Right renal pelvis (tissue), 4 donors: ENCODE data around the gene OSCP1. TPM values are rescaled to one million over a fixed set of nuclear protein-coding genes. Genes with fewer than 3 reads are reported as not detected.

Experiments
- DNase-seq, 4 donors: peaks; one replicate each; pipeline ENCODE4 v3.0.0-alpha.2; 2013; ENCODE audit warnings: low read depth in 4 of 4, low spot score in 3 of 4, missing footprints in 1 of 4
- polyA plus RNA-seq, 4 donors: library from polyadenylated mRNA; unstranded; fragments of 120-200 nt; gene quantifications; one replicate each; pipeline ENCODE4 v1.2.1, GENCODE V29; 2013; ENCODE audit not compliant: insufficient read length in 4 of 4

OSCP1 gene
- polyA plus RNA-seq, 4 donors, result 20.0 to 25.8 (median 22.2) TPM

DNA sequence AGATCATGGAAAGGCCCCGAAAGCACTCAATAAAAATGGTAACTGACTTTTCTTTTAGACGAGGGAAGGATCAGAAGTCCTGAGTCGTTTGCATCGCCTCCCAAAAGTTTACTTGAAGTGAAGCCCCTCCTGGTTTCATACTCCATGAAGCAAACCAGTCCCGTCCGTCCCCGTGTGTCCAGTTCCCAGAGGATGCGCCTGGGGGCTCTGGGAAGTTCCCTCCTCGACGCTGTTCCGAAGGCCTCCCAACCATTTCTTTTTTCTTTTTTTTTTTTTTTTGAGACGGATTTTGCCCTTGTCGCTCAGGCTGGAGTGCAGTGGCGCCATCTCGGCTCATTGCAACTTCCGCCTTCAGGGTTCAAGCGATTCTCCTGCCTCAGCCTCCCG, 661 bp upstream of the OSCP1 start:
- DNase-seq, result no peak

DNA sequence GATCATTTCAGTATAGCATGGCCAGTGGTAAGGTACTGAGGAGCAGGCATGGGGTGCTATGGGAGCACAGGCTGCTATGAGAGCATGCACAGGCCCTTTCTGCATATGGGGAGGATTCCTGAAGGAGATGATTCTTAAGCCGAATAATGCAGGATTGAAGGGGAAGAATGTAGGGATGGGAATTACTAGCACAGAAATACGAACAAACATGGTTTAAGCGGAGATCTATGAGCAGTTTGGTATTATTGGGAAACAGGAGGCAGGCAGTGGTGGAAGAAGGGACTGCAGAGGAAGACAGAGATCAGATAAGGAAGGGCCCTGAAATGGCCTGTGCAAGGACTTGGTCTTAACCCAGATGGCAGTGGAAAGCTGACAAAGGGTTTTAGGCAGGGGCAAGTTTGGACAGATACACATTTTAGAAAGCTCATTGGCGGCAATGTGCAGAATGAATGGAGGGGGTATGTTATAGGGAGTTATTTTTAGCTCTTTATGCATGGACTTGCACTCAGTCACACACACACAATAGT, 1.7 kb downstream of the OSCP1 start:
- no peak for DNase-seq

DNA sequence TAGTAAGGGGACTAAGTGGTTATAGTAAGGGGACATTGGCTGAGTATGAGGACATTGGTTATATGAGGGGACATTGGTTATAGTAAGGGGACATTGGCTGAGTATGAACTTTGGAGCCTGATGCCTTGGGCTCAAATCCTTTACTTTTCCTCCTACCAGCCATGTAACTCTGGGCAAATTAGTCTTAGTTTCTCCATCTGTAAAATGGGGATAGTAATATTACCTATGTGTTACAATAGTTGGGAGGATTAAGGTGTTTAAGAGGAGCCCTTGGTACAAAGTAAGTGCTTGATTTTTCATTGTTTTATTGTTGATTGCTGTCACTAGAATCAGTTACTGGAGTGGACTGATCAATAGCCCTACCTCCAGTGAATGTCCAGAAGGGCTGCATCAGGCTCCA, 2.8 kb downstream of the OSCP1 start:
- DNase-seq, result no peak

DNA sequence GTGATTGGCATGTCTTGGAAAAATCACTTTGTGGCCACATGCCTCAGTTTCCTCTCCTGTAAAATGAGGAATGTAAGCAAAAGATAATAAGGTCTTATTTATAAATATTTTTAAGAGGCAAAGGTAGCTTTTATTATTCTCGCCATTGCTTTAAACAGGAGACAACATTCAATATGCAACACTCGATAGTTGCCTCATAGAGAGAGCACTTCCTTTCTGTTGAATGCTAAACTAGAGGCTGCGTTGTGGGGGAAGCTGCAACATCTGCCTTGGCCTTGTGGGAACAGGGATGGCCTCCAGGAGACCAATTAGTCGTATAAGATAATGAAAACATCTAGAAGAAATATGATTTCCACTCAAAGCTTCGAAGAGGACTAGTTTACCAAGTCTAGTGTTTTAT, 3.5 kb downstream of the OSCP1 start:
- DNase-seq, result no peak

GRCh38 chr1:36446271-36446670, 4.0 kb downstream of the OSCP1 start:
- DNase-seq, result no peak

- DNase-seq, result no peak
Measured at GRCh38 chr1:36443297-36443696, 7.0 kb downstream of the OSCP1 start.

DNA sequence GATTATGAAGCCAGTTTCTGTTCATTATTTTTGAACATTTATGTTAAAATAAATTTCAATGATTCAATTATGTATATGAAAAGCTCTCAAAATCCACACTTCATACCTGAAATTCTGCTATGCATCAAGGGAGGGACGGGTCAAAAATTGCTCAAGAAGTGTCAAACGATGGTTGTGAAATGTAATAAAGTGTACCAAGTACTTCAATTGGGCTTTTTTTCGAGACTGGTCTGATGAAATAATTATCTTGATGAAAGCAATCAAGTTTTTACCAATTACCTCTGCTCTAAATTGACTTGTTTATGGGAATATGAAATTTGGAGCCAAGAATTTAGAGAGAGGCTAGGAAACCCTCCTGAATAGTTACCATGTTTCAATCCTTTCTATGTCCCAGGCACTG, 7.9 kb downstream of the OSCP1 start:
- DNase-seq, result no peak

- DNase-seq, result no peak
Measured at GRCh38 chr1:36440646-36441045, 9.6 kb downstream of the OSCP1 start.

DNA sequence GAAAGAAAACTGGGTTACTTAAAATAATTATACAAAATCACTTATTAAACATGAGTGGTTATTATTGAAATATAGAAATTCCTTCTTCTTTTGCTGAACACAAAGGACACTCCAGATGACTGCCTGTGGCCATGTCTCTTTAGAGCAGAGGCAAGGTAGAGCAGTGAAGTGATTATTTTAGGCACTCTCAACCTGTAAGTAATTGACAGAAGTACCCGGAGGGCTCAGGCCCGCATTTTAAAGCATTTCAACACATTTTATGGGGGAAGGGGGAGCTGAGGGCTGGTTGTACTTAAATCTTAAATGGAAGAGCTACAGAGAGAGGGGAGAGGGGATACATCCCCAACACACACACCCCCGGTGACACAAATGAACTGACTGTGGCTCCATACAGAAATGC, 10.2 kb downstream of the OSCP1 start:
- DNase-seq, result no peak

GRCh38 chr1:36438715-36439114, 11.5 kb downstream of the OSCP1 start:
- DNase-seq, result no peak

DNA sequence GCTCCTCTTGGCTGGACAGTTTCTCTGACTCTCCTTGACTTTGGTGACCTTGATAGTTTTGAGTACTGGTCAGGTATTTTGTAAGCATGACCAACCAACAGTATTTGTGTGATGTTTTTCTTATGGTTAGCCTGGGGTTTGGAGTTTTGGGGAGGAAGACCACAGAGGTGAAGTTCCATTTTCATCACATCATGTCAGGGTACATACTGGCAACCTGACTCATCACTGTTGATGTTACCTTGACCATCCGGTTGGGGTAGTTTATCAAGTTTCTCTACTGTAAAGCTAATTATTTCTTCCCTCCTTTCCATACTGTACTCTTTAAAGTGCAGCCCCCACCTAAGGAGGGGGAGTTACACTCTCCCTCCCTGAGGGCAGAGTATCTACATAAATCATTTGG, 13.4 kb downstream of the OSCP1 start:
- no peak for DNase-seq

DNA sequence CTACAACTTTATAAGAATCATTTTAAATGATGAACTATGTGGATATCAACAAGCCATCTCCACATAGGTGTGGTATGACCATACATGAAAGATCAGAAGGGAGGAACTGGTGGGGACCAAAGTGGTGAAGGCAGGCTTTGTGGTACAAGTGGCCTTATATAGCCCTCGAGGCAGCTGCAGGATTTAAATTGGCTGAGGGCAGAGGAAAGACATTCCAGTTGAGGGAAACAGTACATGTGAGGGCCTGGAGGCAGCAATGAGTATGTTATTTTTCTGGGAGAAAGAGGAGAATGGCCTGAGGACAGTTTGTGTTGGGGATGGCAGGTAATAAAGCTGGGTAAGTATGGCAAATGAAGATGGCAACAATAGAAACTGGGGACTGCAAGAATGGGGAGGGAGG, 17.1 kb downstream of the OSCP1 start:
- no peak for DNase-seq

DNA sequence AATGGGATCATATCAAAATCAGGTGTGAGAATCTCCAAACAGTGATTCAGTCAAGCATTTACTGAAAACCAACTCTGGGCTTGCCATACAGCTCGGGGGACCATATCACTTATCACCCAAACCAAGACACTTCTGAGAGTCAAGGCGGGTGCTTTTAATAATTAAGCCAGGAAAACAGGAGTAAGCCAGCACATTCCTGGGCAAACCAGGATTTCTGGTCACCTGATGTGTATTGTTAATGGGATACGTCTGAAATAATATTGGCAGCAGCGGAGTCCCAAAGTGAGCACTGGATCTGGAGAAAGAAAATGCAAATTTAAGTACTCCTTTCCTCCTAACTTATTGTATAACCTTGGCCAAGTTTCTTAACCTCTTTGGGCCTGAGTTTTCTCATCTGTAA, 17.6 kb downstream of the OSCP1 start:
- no peak for DNase-seq

DNA sequence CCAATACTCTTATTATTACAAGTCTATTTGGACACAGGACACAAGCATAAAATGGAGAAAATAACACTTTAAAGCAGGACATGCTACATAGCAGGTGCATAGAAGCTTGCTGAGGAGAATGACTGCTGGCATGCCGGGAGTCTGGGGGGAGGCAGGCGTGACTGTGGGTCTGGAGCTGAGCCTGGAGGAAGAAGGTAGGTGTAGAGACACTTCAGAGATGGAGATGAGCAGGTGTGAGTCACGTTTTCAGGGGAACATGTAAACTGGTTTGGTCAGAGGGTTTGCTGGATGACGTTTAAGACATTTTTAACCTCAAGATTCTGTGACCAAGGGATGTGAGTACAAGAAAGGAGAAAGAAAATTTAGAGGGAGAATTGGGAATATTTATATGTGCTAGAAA, 24.5 kb downstream of the OSCP1 start:
- DNase-seq, result no peak

DNA sequence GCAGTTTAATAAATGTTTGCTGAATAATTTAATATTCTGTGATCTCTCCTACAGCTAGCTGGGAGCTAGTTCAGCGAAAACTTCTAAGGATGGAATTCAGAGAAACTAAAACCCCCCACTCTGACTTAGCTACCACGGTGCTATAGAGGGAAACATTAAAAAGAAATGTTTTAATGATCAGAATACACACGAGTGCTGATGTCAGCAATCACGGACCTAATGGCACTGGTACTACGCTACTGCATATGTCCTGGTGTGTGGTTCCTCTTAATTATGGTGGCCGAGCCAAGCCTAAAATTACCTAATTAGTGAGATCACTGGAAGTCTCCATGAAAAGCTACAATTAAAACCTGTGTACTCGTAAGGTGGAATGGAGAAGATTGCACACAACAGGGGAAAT, 28.6 kb downstream of the OSCP1 start:
- DNase-seq, result no peak

- DNase-seq, result peak; percentile 55 to 72 (median 64)
Measured at GRCh38 chr1:36420836-36421317, 29.4 kb downstream of the OSCP1 start.

DNA sequence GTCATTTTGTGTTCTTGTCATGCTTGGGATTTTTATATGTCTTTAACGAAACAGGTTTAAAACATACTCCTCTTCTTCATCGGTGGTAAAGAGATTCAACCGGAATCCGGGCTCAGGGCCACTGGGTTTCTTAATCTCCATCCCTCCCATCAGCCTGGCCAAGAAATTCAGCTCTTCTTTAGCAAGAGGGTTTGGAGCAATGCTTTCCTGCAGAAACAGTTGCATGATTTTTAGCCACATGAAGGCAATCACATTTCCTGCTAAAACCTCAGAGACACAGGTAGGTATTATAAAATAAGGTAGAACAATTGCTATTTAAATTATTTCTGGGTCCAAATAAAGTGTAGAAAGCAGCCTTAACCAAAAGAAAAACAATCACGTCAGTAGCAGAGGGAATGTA, 29.8 kb downstream of the OSCP1 start:
- DNase-seq, result no peak

DNA sequence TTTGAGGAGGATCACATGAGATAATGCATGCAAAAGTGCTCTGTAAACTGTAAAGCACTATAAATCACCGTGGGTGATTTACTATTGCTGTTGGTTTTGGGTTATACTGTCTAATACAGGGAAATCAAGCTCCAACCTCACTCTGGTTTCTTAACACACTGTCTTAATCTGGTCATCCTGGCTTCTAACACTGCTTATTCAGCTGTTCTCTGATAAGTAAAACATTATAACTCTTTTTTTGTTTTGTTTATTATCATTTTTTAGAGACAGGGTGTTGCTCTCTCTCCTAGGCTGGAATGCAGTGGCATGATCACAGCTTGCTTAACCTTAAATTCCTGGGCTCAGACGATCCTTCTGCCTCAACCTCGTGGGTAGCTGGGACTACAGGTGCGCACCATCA, 30.7 kb downstream of the OSCP1 start:
- DNase-seq, result no peak

- DNase-seq, result no peak
Measured at GRCh38 chr1:36419140-36419539, 31.1 kb downstream of the OSCP1 start.

DNA sequence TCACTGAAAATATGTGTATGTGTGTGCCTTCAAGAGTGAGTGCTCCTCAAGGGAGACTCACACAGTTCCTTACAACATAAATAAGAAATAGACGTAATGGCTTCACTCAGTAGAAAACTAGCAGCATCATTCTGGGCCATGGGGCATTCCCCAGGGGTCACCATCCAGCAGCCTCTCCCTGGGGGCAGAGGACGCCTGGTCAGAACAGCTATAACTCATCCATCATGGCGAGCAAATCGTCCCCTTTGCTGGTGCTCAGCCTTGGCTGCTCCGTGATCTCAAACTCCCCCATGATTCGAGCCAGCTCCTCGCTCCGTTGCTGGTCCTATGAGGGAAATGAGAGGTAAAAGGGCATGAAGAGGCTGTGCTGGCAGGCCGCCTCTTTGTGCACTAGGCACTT, 32.3 kb downstream of the OSCP1 start:
- DNase-seq, result no peak

DNA sequence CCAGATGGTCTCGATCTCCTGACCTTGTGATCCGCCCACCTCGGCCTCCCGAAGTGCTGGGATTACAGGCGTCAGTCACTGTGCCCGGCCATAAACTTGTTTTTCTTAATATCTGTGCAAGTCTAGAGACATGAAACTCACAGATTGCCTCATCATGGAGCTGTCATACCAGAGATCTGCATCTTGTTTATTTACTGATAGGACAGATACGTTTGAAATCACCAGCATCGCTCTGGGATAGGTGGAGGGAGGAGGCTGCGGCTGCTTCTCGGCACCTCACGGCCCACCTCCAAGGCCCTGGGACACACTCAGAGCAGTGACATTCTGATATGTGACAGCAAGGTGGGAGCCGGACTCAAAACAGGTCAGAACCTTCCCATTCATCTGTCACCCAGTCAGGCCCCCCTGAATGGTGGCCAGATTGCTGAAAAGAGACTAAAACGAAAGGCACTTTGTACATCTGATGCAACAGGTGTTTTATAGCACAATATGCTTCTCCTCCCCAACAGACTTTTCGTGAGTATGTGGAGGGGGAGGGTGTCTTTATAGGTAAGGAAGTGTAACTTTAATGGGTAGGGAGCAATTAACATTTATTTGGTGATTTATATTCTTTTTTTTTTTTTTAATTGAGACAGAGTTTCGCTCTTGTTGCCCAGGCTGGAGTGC, 34.5 kb downstream of the OSCP1 start:
- DNase-seq, result no peak

DNA sequence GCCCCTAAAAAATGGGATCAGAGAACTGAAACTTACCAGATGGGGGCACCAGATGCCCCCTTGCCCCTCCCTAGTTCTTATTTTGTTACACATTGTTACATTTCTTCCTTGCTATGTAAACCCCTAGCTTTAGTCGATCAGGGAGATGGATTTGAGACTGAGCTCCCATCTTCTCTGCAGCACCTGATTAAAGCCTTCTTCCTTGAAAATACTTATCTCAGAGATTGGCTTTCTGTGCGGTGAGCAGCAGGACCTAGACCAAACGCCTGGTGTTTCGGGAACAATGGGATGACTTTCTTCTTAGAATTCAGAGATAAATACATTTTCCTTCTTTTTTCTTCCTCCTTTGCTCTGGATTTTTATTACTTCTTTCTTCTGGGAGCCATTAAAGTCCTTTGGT, 35.9 kb downstream of the OSCP1 start:
- no peak for DNase-seq
